Fibroblast of the conjunctiva (primary cell): ENCODE measurements around the gene DNM1.

Experiments
- DNase-seq: peaks from one replicate; pipeline ENCODE4 v3.0.0-alpha.2; 2010; ENCODE audit warnings: low read depth

DNM1 gene

DNA sequence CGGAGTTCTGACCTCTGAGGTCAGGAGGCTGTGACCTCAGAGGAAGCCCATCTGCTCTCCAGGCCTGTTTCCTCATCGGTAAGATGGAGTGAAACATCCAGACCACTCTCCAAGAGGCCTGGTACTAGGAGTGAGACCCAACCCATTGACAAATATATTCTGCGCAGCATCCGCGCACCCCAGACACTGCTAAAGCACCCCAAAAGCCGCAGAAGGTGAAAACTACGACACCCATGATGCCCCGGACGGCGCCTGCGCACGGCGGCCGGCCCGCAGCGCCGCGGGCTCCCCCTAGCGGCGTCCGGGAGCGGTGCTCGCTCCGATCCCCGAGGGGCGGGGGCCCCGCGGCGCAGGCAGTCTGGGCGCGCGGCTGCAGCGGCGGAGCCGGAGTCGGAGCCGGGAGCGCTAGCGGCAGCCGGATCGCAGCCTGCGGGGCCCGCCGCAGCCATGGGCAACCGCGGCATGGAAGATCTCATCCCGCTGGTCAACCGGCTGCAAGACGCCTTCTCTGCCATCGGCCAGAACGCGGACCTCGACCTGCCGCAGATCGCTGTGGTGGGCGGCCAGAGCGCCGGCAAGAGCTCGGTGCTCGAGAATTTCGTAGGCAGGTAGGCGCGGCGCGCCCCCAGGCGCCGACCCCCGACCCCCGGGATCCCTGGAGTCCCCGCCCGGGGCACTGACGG, at the start of gene DNM1:
Gene DNM1 (plus strand): TSS at position 356 of the 683 bp plus-strand sequence. CDS start 92 bp downstream, at position 448.
- peak; percentile 24 for DNase-seq

- no peak for DNase-seq
These were observed 49.1 kb upstream of the DNM1 start for GRCh38 chr9:128153947-128154695.

DNA sequence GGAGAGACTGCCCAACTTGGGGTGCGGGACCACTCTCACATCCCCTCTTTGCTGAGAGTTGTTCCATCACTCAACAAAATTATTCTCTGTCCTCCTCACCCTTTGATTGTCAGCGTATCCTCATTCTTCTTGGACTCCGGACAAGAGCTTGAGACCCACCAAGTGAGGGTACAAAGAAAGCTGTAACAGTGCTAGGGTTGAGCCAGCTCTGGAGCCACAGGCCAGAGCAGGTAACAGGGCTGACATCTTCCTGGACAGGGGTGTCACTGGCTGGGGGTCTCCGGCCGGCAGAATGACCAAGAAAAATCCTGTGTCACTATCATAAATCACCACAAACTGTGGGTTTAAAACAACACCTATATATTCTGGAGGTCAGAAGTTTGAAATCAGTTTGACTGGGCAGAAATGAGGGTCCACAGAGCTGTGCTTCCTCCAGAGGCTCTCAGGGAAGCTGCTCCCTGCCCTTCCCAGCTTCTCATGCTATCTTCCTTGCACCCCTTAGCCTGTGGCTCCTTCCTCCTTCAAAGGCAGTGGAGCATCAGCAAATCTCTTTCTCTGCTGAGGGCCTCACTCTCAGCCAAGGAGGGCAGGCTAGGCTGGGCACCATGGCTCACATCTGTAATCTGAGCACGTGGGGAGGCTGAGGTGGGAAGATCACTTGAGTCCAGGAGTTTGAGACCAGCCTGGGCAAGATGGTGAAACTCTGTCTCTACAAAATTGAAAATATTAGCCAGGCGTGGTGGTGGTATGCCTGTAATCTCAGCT, 47.3 kb upstream of the DNM1 start:
- no peak for DNase-seq

DNA sequence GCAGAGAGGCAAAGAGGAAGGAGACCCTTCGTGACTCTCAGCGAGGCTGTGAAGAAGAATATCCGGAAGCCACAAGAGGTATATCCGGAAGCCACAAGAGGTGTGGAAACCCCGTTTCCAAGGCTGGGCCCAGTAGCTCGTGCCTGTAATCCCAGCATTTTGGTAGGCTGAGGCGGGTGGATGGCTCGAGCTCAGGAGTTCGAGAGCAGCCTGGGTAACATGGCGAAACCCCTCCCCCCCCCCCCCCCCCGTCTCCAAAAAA, 43.7 kb upstream of the DNM1 start:
- DNase-seq, result no peak

DNA sequence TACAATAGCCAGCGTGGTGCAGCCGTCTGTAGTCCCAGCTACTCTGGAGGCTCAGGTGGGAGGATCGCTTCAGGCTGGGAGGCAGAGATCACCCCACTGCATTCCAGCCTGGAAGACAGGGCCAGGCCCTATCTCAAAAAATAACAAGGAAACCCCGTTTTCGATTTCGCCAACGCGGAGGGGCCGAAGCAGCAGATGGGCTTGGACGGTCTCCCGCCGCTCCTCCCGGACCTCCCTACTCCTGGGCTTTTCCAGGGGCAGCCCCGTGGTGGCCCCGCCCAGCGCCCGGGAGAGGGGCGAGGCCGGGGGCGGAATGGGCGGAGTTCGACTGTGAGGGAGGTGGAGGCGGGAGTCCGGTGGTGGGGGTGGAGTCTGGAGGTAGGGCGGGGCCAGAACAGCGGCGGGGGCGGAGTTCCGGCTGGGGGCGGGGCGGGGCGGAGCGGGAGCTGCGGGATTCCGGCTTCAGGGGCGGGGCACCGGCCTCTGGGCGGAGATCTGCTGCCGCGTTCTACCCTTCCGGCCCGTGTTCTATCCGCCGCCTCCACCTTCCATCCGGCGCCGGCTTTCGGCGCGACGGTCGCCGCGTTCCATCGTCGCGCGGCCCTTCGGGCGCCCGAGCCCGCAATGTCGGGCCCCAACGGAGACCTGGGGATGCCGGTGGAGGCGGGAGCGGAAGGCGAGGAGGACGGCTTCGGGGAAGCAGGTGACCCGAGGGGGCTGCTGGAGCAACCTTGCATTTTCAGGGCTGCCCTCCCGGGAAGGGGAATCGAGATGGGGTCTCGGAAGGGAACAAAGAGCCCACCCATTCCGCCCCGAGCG, 43.2 kb upstream of the DNM1 start, which contains the start of gene BBLN:
Gene BBLN (plus strand): TSS at position 482 of the 819 bp plus-strand sequence. CDS start 143 bp downstream, at position 625.
- DNase-seq, result peak; percentile 88

- no peak for DNase-seq
These were observed 42.6 kb upstream of the DNM1 start for GRCh38 chr9:128160603-128160987.

DNA sequence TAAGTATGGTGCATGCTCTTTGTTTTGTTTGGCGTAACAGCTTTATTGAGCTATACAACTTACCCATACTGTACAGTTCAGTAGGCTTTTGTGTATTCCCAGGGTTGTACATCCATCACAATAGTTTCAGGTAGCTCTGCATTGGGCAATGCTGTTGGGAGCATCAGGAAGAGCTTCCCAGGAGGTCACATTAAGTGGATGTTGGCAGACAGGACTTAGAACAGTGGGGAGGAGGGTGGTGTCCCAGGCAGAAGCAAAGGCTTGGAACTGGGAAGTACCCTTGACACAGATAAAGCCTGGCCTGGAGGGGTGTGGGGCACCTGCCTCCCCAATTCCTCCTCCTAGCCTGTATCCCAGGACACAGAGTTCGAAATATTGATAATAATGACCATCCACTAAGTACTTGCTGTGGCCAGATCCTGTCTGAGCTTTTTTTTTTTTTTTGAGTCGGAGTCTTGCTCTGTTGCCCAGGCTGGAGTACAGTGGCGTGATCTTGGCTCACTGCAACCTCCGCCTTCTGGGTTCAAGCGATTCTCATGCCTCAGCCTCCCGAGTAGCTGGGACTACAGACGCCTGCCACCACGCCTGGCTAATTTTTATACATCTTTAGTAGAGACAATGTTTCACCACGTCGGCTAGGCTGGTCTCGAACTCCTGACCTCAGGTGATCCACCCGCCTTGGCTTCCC, 41.8 kb upstream of the DNM1 start:
- no peak for DNase-seq

DNA sequence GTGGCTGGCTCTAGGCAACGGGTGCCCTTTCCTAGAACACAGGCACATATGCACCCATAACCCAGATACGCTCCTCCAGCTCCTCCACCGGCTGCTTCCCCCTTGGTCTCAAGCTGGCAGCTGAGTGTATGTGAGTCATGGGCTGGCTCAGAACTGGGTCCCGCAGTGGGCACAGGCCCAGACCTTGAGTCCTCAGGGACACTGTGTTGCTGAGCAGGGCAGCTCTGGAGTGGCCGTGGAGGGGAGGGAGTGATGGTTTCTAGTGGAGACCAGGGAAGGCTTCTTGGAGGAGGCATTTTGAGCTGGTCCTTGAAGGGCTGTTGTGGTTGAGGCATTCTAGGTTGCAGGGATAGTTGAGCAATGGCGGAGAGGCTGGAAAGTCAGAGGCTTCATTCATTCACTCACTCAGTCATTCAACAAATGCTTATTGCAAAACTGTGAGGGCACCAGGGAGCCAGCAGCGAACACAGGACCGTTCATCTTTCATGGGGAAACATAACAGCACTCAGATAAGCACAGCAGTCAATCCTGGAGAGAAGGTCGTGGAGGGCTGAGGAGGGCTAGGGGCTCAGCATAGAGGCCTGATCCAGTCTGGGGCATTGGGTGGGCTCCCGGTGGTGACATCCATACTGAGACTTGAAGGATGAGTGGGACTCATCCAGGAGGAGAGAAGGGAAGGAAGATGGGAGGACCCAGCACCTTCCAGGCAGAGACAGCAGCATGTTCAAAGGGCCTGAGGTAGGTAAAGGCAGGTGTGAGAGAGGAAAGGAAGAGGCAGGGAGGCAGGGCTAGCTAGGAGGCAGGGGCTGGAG, 40.8 kb upstream of the DNM1 start:
- DNase-seq, result peak; percentile 22

DNA sequence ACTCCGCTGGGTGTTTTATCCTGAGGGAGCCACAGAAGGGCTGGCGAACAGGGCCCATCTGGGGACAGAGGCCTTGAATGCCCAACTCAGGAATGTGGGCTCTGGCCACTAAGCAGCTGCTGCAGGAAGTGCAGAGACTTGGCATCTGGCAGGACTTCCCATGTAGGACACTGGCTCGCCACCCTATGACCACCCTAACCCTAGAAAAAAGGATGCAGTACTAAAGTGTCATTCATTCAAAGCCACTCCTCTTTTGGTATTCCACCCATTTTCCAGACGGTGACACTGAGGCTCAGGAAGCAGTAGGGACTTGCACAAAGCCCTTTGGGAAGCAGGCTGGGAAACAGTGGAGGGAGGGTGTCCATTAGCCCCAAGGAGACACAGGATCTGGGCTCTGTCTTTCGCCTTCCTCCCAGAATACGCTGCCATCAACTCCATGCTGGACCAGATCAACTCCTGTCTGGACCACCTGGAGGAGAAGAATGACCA, 40.1 kb upstream of the DNM1 start:
- no peak for DNase-seq

GRCh38 chr9:128163523-128164306, 39.5 kb upstream of the DNM1 start:
- DNase-seq, result no peak

DNA sequence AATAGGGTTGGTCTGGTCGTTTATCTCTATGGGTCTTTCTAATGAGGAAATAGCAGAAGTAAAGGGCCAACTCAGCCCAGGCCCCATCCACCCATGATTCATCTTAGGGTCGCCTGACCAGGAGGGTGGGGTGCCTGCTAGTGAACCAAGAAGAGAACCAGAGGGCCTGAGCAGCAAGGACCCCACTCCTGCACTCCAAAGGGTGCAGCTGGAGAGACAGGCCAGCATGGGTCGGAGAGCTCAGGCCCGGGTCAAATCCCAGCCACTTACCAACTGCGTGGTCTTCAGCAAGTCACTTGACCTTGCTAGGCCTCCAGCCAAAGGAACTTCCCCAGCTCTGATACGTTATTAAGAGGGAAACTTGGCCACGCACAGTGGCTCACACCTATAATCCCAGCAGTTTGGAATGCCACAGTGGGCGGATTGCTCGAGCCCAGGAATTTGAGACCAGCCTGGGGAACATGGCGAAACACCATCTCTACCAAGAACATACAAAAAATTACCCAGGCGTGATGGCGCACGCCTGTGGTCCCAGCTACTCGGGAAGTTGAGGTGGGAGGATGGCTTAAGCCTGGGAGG, 38.8 kb upstream of the DNM1 start:
- DNase-seq, result no peak

DNA sequence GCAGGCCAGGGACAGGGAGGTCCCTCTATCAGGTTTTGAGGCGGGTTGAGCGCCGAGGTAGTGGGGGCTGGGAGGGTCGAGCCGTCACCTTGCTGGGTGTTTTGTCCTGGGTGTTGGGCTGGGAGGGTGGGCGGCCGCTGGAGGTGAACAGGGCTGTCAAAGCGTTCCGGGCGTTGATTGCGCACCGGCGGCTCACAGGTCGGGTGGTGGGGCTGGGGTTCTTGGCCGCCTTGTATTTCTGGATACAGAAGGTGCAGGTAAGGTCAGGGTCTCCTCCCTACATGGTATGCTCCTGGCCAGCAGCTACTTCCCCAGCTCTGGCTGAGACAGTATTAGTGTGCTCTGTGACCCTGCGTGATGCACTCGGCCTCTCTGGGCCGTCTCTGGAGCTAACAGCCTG, 37.0 kb upstream of the DNM1 start:
- DNase-seq, result no peak

GRCh38 chr9:128167209-128167608, 36.0 kb upstream of the DNM1 start:
- DNase-seq, result no peak

DNA sequence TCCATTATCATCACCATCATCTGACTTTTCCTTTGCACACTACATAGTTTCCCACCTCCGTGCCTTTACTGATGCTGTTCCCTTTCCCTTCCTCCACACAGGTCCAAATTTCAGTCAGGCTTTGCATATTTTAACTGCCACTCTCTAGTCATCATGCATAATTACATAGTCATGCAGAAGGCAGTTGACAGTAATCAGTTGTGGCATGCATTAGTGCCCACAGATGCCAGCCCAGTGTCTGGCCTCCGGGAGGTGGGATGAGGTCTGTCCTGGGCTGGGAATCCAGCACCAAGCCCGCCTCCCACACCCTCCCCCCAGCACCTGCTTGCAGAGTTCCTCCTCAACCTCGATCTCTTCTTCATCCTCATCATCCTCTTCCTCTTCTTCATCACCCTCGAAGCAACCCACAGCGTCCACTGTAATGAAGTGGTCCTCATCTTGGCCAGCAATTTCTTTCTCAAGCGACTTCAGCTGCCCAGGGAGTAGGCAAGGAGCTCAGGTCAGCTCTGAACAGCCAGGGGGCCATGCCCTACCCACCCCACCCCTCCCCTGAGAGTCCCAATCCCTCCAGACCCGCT, 34.4 kb upstream of the DNM1 start:
- no peak for DNase-seq

GRCh38 chr9:128169492-128169891, 33.7 kb upstream of the DNM1 start:
- DNase-seq, result no peak

DNA sequence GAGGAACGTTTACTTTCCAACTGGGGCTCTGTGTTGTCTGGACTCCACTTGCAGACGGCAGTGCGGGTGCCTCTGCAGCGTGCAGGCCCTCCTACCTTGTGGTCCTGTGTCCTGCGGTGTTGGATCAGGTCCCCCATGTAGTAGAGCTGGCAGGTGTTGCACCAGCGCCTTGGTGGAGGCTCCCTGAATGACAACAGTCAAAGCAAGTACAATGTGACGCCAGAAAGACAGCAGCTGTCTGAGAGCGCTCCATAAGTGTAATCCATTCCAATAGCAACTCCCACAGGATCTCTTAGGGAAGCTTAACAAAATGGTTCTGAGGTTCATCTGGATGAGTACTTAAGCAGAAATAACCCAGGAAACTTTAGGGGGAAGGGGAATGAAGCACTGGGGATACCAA, 33.3 kb upstream of the DNM1 start:
- no peak for DNase-seq

DNA sequence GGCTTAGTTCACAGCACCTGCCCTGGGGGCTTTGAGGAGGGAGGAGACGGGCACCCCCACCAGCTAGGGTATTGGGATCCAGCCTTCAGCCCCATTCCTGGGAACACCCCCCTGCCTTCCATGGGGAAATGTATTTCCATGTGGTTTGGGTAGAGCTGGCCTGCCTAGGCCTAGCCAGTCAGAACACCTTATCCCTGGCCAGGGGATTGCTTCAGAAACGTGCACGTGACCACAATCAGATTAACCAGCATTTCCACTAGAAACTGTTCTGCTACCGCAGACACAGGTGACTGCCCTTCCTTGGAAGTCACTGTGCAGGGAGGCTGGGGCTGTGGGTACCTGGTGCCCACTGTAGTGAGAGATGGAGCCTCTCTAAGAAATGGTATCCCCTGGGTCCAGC, 29.1 kb upstream of the DNM1 start:
- DNase-seq, result no peak

DNA sequence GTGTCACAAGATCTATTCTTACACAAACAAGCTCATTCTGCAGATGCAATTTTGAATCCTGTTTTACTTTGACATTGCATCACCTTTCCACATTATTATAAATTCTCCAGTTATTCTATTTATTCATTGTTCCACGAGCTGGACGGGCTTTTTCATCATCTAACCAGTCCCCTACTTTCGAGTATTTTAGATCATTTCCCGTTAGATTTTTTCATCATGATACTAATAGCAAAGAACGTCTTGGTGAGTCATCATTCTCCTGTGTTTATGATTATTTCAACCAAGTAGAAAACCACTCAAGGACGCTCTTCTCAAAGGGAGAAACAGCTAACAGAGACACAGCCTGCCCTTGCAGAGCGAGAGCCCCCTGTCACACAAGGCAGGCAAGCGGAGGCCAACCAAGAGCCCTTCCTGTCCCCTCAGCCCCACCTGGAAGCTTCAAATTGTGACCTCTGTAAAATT, 28.0 kb upstream of the DNM1 start:
- DNase-seq, result peak; percentile 26

- no peak for DNase-seq
These were observed 27.5 kb upstream of the DNM1 start for GRCh38 chr9:128175726-128176125.
